ENCODE data around the gene NCBP3.

Gene NCBP3

DNA sequence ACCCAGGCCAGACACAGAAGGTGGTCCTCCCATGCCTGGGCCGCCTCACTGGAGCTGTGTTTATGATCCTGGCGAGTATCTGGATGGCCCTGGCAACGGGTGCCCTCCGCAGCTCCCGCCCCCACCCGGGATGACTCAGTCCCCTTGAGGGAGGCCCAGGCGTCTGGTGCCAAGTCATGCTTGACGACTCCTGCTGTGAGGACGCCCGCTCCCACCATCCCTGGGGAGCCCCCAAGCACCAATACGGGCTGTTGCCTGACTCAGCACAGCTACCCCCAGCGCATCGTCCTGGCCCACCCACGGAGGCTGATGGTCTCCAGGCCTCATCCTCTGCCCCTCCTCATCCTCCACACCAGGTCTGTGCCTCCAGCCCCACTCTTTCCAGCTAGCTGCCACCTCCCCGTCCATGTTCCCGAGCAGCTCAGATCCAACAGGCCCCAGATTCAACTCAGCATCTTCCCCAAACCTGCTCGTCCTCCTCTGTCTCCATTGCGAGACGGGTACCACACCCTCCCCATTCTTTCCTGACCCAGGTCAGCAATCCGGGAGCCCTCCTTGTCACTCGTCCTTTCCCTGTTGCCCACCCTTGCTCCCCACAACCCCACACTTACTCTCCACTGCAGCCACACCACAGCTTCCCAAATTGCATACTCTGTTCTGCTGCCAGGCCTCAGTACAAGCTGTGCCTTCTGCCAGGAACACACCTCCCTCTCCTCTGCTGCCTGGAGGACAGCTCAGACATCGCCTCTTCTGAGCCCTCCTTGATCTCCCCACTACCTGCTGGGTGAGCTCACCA, 44.2 kb upstream of the NCBP3 start:
- H4K20me1 ChIP-seq (ENCODE audit: insufficient read depth, low read length, poor library complexity, severe bottlenecking) = no peaks in the 10 kb centered on the region
- no peaks in the 10 kb centered on the region for H3K27me3 ChIP-seq (ENCODE audit: insufficient read depth, low read length, poor library complexity, severe bottlenecking)
- no peak overlapping the region for H3K4me3 ChIP-seq (ENCODE audit: low read length, poor library complexity, severe bottlenecking)
- H3K9ac ChIP-seq (ENCODE audit: low read depth, low read length, poor library complexity, severe bottlenecking) = no peak overlapping the region
- no peak overlapping the region for H2AFZ ChIP-seq (ENCODE audit: low read length)
- H3K9me3 ChIP-seq (ENCODE audit: insufficient read depth, low read depth, low read length) = no peaks in the 10 kb centered on the region
- H3K36me3 ChIP-seq (ENCODE audit: insufficient read depth, low read length) = no peaks in the 10 kb centered on the region
- H3K79me2 ChIP-seq (ENCODE audit: insufficient read depth, low read length) = no peaks in the 10 kb centered on the region
- no peaks in the 10 kb centered on the region for H3F3A ChIP-seq (ENCODE audit: low read depth)
- no peak for TF ChIP-seq EZH2phosphoT487 (IDR thresholded peaks at IDR 0.05; ENCODE audit: borderline replicate concordance)
- TF ChIP-seq, protein P1, sequence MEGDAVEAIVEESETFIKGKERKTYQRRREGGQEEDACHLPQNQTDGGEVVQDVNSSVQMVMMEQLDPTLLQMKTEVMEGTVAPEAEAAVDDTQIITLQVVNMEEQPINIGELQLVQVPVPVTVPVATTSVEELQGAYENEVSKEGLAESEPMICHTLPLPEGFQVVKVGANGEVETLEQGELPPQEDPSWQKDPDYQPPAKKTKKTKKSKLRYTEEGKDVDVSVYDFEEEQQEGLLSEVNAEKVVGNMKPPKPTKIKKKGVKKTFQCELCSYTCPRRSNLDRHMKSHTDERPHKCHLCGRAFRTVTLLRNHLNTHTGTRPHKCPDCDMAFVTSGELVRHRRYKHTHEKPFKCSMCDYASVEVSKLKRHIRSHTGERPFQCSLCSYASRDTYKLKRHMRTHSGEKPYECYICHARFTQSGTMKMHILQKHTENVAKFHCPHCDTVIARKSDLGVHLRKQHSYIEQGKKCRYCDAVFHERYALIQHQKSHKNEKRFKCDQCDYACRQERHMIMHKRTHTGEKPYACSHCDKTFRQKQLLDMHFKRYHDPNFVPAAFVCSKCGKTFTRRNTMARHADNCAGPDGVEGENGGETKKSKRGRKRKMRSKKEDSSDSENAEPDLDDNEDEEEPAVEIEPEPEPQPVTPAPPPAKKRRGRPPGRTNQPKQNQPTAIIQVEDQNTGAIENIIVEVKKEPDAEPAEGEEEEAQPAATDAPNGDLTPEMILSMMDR (conservative IDR thresholded peaks at IDR 0.05; ENCODE audit: low read length) = no peak
- no peaks in the 10 kb centered on the region for H3K9me2 ChIP-seq (replicated peaks; ENCODE audit: low read depth, low read length)
- H3K4me2 ChIP-seq (ENCODE audit: low read depth, low read length, poor library complexity, severe bottlenecking) = no peak overlapping the region
- H3K4me1 ChIP-seq (ENCODE audit: insufficient read depth, low read length, poor library complexity, severe bottlenecking) = peaks cover 21% of the 10 kb centered on the region

DNA sequence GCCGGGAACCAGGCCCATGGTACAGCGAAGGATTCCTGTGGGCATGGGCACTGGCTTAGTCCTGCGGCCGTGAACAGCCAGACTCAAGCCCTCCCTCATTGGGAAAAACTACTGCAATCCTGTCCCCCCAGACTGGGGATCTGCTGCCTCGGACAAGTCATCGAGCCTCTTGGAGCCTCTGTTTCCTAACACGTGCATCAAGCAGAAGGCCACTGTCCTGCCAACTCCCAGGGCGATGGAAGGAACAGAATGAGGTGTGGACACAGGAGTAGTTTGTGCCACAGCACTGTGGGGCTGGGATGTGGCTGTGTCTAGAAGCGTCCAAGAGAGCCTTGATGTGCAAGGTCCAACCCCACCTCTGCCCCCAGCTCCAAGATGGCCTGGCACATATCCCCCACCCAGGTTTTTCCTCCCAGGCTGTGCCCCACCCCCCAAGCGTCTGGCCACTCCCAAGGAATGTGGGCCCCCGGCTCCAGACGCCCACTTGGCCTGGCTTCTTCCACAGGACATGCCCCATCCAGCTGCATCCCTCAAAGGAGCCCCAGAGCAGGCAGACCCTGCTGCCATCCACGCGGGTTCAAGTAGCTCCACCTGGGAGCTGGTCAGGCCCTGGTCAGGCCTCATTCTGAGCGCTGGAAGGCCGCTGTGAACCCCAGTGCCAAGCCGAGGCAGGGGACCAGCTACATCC, 43.4 kb upstream of the NCBP3 start:
- Histone ChIP-seq H3K4me1 (ENCODE audit: insufficient read depth, low read length, poor library complexity, severe bottlenecking) (peaks cover 21% of the 10 kb centered on the region), H3K79me2 (ENCODE audit: insufficient read depth, low read length) (no peaks in the 10 kb centered on the region), H4K20me1 (ENCODE audit: insufficient read depth, low read length, poor library complexity, severe bottlenecking) (no peaks in the 10 kb centered on the region), H2AFZ (ENCODE audit: low read length) (no peak overlapping the region), H3K4me2 (ENCODE audit: low read depth, low read length, poor library complexity, severe bottlenecking) (no peak overlapping the region), H3K4me3 (ENCODE audit: low read length, poor library complexity, severe bottlenecking) (no peak overlapping the region), H3K36me3 (ENCODE audit: insufficient read depth, low read length) (no peaks in the 10 kb centered on the region), H3K27me3 (ENCODE audit: insufficient read depth, low read length, poor library complexity, severe bottlenecking) (no peaks in the 10 kb centered on the region), H3K9me2 (replicated peaks; ENCODE audit: low read depth, low read length) (no peaks in the 10 kb centered on the region), H3K9ac (ENCODE audit: low read depth, low read length, poor library complexity, severe bottlenecking) (no peak overlapping the region), H3K9me3 (ENCODE audit: insufficient read depth, low read depth, low read length) (no peaks in the 10 kb centered on the region), H3F3A (ENCODE audit: low read depth) (no peaks in the 10 kb centered on the region)
- no peak for TF ChIP-seq EZH2phosphoT487 (IDR thresholded peaks at IDR 0.05; ENCODE audit: borderline replicate concordance)
- TF ChIP-seq, protein P1 (conservative IDR thresholded peaks at IDR 0.05; ENCODE audit: low read length) = no peak

DNA sequence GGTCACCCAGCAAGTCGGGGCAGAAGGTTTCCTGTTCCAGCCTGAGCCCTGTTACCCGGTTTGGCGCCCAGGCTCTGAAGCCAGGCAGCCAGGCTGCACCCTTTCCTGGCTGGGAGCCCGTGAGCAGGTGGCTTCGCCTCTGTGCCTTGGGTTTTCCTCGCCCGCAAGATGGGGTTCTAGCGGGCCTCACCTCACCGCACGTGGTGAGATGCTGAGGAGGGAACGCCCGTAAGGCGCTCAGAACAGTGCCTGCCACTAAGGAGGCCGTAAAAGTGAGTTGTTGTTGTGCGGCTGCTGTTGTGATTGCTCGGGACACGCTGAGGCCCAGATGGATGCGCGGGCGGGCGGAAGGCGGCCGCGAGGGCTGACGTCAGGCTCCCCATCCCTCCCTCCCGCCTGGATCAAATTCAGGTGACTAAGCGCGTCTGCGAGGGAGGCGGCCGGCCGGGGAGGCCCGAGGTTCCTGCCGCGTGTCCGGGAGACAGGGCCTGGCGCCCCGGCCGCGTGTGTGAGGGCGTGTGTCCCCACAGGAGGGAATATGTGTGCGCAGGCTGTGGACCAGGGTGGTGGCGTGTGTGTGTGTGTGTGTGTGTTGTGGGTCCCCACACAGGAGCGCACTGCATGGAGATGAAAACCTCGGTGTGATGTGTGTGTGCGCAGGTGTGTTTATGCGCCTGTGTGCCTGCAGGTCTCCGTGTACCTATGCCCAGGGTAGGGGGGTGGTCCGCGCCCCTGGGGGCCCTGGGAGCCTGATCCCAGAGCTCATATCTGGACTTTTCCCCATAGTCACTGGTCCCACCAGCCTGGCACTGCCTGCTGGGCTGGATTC, 42.5 kb upstream of the NCBP3 start:
- Histone ChIP-seq H3K4me2 (ENCODE audit: low read depth, low read length, poor library complexity, severe bottlenecking) (no peak overlapping the region), H3K4me1 (ENCODE audit: insufficient read depth, low read length, poor library complexity, severe bottlenecking) (peaks cover 18% of the 10 kb centered on the region), H3K9ac (ENCODE audit: low read depth, low read length, poor library complexity, severe bottlenecking) (no peak overlapping the region)

More for the DNA sequence above, 42.5 kb upstream of the NCBP3 start:
- Histone ChIP-seq H3K9me3 (ENCODE audit: insufficient read depth, low read depth, low read length) (no peaks in the 10 kb centered on the region), H3F3A (ENCODE audit: low read depth) (no peaks in the 10 kb centered on the region), H3K4me3 (ENCODE audit: low read length, poor library complexity, severe bottlenecking) (no peak overlapping the region), H2AFZ (ENCODE audit: low read length) (no peak overlapping the region), H3K36me3 (ENCODE audit: insufficient read depth, low read length) (no peaks in the 10 kb centered on the region), H3K27me3 (ENCODE audit: insufficient read depth, low read length, poor library complexity, severe bottlenecking) (no peaks in the 10 kb centered on the region), H3K79me2 (ENCODE audit: insufficient read depth, low read length) (no peaks in the 10 kb centered on the region), H3K9me2 (replicated peaks; ENCODE audit: low read depth, low read length) (no peaks in the 10 kb centered on the region), H4K20me1 (ENCODE audit: insufficient read depth, low read length, poor library complexity, severe bottlenecking) (no peaks in the 10 kb centered on the region)
- TF ChIP-seq EZH2phosphoT487 (IDR thresholded peaks at IDR 0.05; ENCODE audit: borderline replicate concordance) = no peak
- TF ChIP-seq, protein P1 (conservative IDR thresholded peaks at IDR 0.05; ENCODE audit: low read length) = no peak
